HG02981 (cell line): ENCODE results near the gene PON2.
"Not testable (repeated sequence)": the region's sequence is repeated elsewhere in the genome, so short reads cannot be mapped to it uniquely, and the experiment has no call there.

ENCODE experiments used
- ATAC-seq: cut with Tn5 transposase; IDR thresholded peaks from one replicate; pipeline ENCODE4 v1.9.1; 2021; ENCODE audit warnings: mild to moderate bottlenecking, moderate library complexity; ENCODE audit not compliant: unreplicated experiment

The PON2 gene

GRCh38 chr7:95434557-95435421 lies at the start of gene PON2:
TSS of gene PON2 (minus strand) at chr7:95435028. CDS start at chr7:95434951, 77 bp downstream.
- peak; percentile 98 for ATAC-seq

DNA sequence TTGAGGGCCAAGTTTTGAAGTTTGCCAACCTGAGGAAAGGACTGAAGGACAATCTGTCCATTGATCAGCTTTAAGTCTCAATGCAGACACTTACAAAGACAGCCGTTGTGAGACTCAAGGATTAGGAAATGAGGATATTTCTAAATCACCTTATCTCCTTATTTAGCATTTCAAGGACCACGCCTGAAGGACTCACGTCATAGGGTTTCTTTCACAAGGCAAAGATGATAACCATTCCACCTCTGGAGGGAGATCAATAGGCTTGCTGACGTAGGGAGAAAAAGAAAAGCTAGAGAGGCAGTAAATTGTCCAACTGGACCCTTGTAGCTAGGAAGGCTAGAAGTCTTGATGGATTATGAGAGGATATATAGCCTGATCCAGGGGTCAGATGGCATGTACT lies 47.6 kb upstream of the PON2 start:
- no peak for ATAC-seq

DNA sequence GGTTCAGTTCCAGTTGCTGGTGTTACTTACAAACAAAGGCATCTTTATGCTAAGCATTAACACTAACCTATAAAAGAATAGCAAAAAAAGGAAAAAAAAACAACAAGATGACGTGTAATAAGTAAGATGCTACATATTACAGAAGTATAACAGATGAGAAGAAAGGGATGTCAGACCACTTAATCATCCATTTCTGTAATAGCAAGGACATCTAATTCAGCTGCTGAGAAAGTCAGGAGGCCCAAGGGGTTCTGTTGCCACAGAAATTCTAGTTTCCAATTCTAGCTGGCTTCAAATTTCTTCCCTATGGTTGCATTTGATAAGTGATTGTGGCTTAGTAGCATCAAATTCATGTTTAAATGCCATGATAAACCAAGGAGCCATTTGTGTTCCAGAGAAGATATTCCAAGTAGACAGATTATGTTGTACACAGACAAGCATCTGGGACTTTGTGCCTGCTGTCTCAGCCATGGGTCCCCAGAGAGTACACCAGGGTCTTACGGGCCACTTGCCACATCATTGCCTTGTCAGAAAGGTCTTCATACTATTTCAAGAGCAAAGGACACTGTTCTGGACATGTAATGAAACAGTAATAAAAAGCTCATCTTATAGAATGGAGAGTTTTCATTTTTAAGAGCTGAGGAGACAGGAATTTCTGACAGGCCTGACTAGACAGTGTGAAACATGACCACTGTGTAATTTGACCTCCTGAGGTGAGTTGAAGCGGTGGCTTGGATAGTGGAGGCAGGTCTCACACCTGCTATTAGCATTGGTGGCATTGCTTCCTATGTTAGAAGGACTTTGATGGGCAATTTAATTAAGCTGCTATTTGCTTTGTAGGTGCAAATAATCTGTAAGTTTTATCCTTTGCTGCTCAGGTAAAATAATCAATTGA lies 46.7 kb upstream of the PON2 start:
- no peak for ATAC-seq

- ATAC-seq = peak; percentile 53
Observed at GRCh38 chr7:95479992-95480624, 45.3 kb upstream of the PON2 start.

GRCh38 chr7:95478272-95479037 lies 43.6 kb upstream of the PON2 start:
- ATAC-seq = no peak

- ATAC-seq = peak; percentile 70
Observed at GRCh38 chr7:95476904-95477594, 42.2 kb upstream of the PON2 start.

- ATAC-seq = no peak
Observed at GRCh38 chr7:95476072-95476847, 41.4 kb upstream of the PON2 start.

DNA sequence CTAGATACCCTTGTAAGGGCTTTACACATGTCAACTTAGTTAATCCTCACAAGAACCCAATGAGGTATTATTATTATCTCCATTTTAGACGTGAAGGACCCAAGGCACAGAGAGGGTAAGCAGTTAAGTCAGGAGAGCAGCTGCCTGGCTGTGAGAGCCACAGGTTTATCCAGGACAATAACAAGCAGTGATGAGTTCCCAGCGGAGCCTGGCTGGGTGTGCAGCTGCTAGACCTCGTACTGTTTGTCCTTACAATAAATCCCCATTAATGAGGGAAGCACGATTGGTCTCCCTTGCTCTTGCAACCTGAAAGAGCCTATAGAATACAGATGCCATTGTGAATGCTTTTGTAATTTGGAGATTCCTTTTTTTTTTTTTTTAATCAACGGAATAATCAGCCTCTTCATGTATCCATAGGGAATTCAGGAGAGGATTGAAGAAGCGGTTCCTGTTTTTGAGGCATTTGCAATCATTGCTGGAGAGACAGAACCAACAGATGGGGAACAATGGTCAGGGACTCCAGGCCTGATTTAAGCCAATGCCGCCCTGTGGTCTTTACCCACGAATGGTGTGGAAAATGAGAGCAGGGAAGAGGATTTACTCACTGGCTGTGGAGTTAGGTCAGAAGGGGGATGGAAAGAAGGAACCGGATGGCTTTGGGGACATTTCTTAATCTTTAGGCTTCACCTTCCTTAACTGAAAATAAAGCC lies 38.6 kb upstream of the PON2 start:
- no peak for ATAC-seq

- ATAC-seq = no peak
Observed at GRCh38 chr7:95472581-95473161, 37.8 kb upstream of the PON2 start.

DNA sequence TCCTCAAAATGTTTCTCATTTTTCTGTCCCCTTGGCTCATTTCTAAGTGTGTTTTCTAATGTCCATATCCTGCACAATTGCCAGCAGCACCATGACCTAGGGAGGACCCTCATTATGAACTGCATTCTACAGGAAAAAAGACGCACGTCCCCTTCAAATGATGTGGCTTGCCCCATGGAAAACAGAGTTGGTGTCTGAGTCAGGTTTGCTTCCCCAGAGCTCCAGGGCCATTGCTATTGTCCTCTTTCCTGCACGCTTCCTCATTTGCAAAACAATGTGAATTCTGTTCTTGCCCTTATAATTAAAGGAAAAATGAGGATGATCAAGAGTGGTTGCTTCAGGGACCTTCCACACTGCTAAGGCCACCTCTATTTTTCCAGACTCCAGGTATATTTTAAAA lies 36.2 kb upstream of the PON2 start:
- ATAC-seq = no peak

GRCh38 chr7:95470452-95470851 lies 35.6 kb upstream of the PON2 start:
- peak; percentile 100 for ATAC-seq

- no peak for ATAC-seq
Observed at GRCh38 chr7:95469848-95470247, 35.0 kb upstream of the PON2 start.

GRCh38 chr7:95469187-95469586 lies 34.4 kb upstream of the PON2 start:
- no peak for ATAC-seq

DNA sequence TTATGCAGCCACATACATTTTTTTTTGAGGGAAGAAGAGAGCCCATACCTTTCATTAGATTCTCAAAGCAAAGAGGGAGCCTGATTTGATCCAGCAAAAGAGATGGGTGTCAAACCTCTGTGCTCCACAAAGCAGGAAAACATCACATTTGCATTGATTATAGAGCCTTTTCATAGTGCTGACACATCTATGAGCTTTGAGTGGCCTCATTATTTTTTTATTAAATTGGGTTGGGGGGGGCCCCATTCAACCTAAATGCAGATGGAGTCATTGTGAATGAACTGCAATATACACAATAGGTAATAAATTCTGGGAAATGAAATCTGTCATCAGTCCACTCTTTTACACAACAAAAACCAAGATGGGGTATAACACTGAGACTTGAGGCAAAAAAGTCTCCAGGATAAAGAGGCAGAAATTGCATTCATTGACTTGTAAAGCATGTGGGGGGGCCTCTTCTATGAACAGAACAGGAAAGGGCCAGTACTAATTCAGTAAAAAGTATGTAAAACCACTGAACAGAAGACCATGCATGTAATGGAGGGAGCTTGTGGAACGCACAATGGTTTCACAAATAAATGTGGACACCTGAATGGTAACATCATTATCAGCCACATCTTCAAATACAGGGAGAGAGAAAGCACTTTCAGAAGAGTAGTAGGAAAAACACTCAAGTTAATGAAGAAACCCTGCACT lies 33.2 kb upstream of the PON2 start:
- no peak for ATAC-seq

DNA sequence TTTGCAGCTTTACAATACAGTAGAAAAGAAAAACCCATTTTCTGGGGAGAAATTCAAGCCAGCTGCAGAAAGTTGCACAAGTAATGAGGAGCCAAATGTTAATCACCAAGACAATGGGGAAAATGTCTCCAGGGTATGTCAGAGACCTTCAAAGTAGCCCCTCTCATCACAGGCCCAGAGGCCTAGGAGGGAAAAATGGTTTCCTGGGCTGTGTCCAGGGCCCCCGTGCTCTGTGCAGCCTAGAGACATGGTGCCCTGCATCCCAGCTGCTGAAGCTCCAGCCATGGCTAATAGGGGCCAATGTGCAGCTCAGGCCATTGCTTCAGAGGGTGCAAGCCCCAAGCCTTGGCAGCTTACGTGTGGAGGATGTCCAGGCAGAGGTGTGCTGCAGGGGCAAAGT lies 25.8 kb upstream of the PON2 start:
- not testable (repeated sequence) for ATAC-seq

- no peak for ATAC-seq
Observed at GRCh38 chr7:95457947-95458346, 23.1 kb upstream of the PON2 start.

GRCh38 chr7:95454438-95455045 lies 19.7 kb upstream of the PON2 start:
- peak; percentile 57 for ATAC-seq
